Effector memory CD4-positive, alpha-beta T cell (primary cell): ENCODE measurements around the gene KMT2E.
A peak's percentile ranks its signal among the peaks of the same experiment; 100 is the strongest.

Experiments used
- DNase-seq, 3 donors: peaks; one replicate each; pipeline ENCODE4 v3.0.0-alpha.2; 2020
- H3K27ac ChIP-seq: 2 replicates; pipeline ENCODE4 v1.7.0; 2013; ENCODE audit warnings: mild to moderate bottlenecking, low read length, moderate library complexity; ENCODE audit not compliant: insufficient read depth, poor library complexity, severe bottlenecking
- H3K27me3 ChIP-seq: replicated peaks from 2 replicates; pipeline ENCODE4 v1.7.0; 2013; ENCODE audit warnings: mild to moderate bottlenecking, low read length; ENCODE audit not compliant: insufficient read depth, control insufficient read depth, poor library complexity, severe bottlenecking
- H3K36me3 ChIP-seq: 2 replicates; pipeline ENCODE4 v1.7.0; 2013; ENCODE audit warnings: mild to moderate bottlenecking, low read length, moderate library complexity; ENCODE audit not compliant: control insufficient read depth, insufficient read depth
- H3K4me1 ChIP-seq: 2 replicates; pipeline ENCODE4 v1.7.0; 2013; ENCODE audit warnings: low read length, mild to moderate bottlenecking; ENCODE audit not compliant: control insufficient read depth, insufficient read depth, poor library complexity, severe bottlenecking
- H3K4me3 ChIP-seq: 2 replicates; pipeline ENCODE4 v1.7.0; 2013; ENCODE audit warnings: low read length, low read depth, mild to moderate bottlenecking; ENCODE audit not compliant: insufficient read depth, poor library complexity, severe bottlenecking
- H3K9me3 ChIP-seq: 2 replicates; pipeline ENCODE4 v1.7.0; 2013; ENCODE audit warnings: mild to moderate bottlenecking, low read length, moderate library complexity; ENCODE audit not compliant: control insufficient read depth

KMT2E gene

GRCh38 chr7:105006367-105007136, 7.5 kb upstream of the KMT2E start:
- Histone ChIP-seq H3K27me3 (no peaks in the 10 kb centered on the region), H3K4me3 (no peak overlapping the region), H3K9me3 (no peaks in the 10 kb centered on the region), H3K4me1 (peaks cover 30% of the 10 kb centered on the region), H3K36me3 (peaks cover 6% of the 10 kb centered on the region), H3K27ac (no peak overlapping the region)
- DNase-seq = no peak

GRCh38 chr7:105007298-105007697, 6.7 kb upstream of the KMT2E start:
- Histone ChIP-seq H3K4me1 (peaks cover 30% of the 10 kb centered on the region), H3K9me3 (no peaks in the 10 kb centered on the region), H3K4me3 (no peak overlapping the region), H3K27me3 (no peaks in the 10 kb centered on the region), H3K36me3 (peaks cover 6% of the 10 kb centered on the region), H3K27ac (no peak overlapping the region)
- DNase-seq = no peak

- H3K4me1 ChIP-seq = peaks cover 20% of the 10 kb centered on the region
- H3K27me3 ChIP-seq = no peaks in the 10 kb centered on the region
- no peaks in the 10 kb centered on the region for H3K36me3 ChIP-seq
- peak overlapping the region; percentile 100 for H3K27ac ChIP-seq
- peak overlapping the region; percentile 99 for H3K4me3 ChIP-seq
- no peaks in the 10 kb centered on the region for H3K9me3 ChIP-seq
- DNase-seq = no peak
Observed at GRCh38 chr7:105009667-105010503, 4.1 kb upstream of the KMT2E start.

- no peaks in the 10 kb centered on the region for H3K9me3 ChIP-seq
- H3K27me3 ChIP-seq = no peaks in the 10 kb centered on the region
- peaks cover 20% of the 10 kb centered on the region for H3K4me1 ChIP-seq
- peak overlapping the region; percentile 100 for H3K27ac ChIP-seq
- H3K4me3 ChIP-seq = peak overlapping the region; percentile 99
- DNase-seq = no peak
- H3K36me3 ChIP-seq = no peaks in the 10 kb centered on the region
Observed at GRCh38 chr7:105010504-105011130, 3.4 kb upstream of the KMT2E start.

- H3K27ac ChIP-seq = peak overlapping the region; percentile 100
- no peaks in the 10 kb centered on the region for H3K27me3 ChIP-seq
- DNase-seq = no peak
- H3K4me1 ChIP-seq = peaks cover 19% of the 10 kb centered on the region
- H3K4me3 ChIP-seq = peak overlapping the region; percentile 99
- H3K36me3 ChIP-seq = no peaks in the 10 kb centered on the region
- no peaks in the 10 kb centered on the region for H3K9me3 ChIP-seq
Observed at GRCh38 chr7:105011141-105011830, 2.7 kb upstream of the KMT2E start.

- peak overlapping the region; percentile 100 for H3K27ac ChIP-seq
- peak in 2 of 3 donors; percentile 8 to 21 for DNase-seq
- no peaks in the 10 kb centered on the region for H3K27me3 ChIP-seq
- H3K4me1 ChIP-seq = peaks cover 13% of the 10 kb centered on the region
- H3K36me3 ChIP-seq = no peaks in the 10 kb centered on the region
- peak overlapping the region; percentile 99 for H3K4me3 ChIP-seq
- H3K9me3 ChIP-seq = no peaks in the 10 kb centered on the region
Observed at GRCh38 chr7:105011831-105012502, 2.0 kb upstream of the KMT2E start.

- H3K36me3 ChIP-seq = no peaks in the 10 kb centered on the region
- H3K27me3 ChIP-seq = no peaks in the 10 kb centered on the region
- peak overlapping the region; percentile 99 for H3K4me3 ChIP-seq
- no peaks in the 10 kb centered on the region for H3K9me3 ChIP-seq
- peaks cover 10% of the 10 kb centered on the region for H3K4me1 ChIP-seq
- H3K27ac ChIP-seq = peak overlapping the region; percentile 100
- DNase-seq = peak; percentile 99 to 100 (median 100)
Observed at GRCh38 chr7:105012503-105013220, 1.3 kb upstream of the KMT2E start.

GRCh38 chr7:105013221-105013815, 687 bp upstream of the KMT2E start:
- Histone ChIP-seq H3K27ac (peak overlapping the region; percentile 100), H3K9me3 (no peaks in the 10 kb centered on the region), H3K4me1 (peaks cover 8% of the 10 kb centered on the region), H3K36me3 (no peaks in the 10 kb centered on the region), H3K27me3 (no peaks in the 10 kb centered on the region), H3K4me3 (peak overlapping the region; percentile 99)
- peak; percentile 86 to 91 (median 88) for DNase-seq
